GM18870 (cell line): ENCODE measurements around the gene JAM3.

ENCODE experiments used
- ATAC-seq: cut with Tn5 transposase; IDR thresholded peaks from one replicate; pipeline ENCODE4 v1.9.1; 2021; ENCODE audit warnings: moderate library complexity; ENCODE audit not compliant: unreplicated experiment

The JAM3 gene

GRCh38 chr11:134038897-134039470 lies 29.9 kb upstream of the JAM3 start:
- ATAC-seq: no peak

- ATAC-seq: no peak
Measured at GRCh38 chr11:134039726-134040385, 29.0 kb upstream of the JAM3 start.

- ATAC-seq: no peak
Measured at GRCh38 chr11:134040386-134041302, 28.2 kb upstream of the JAM3 start.

GRCh38 chr11:134041349-134041748 lies 27.5 kb upstream of the JAM3 start:
- ATAC-seq: no peak

GRCh38 chr11:134041791-134042696 lies 26.8 kb upstream of the JAM3 start:
- ATAC-seq: no peak

- no peak for ATAC-seq
Measured at GRCh38 chr11:134043821-134044420, 25.0 kb upstream of the JAM3 start.

- no peak for ATAC-seq
Measured at GRCh38 chr11:134044514-134045284, 24.2 kb upstream of the JAM3 start.

- ATAC-seq: no peak
Measured at GRCh38 chr11:134045799-134046635, 22.9 kb upstream of the JAM3 start.

- no peak for ATAC-seq
Measured at GRCh38 chr11:134046681-134047449, 22.0 kb upstream of the JAM3 start.

GRCh38 chr11:134047586-134047999 lies 21.3 kb upstream of the JAM3 start:
- no peak for ATAC-seq

GRCh38 chr11:134048028-134048427 lies 20.8 kb upstream of the JAM3 start:
- no peak for ATAC-seq

GRCh38 chr11:134049303-134049702 lies 19.6 kb upstream of the JAM3 start:
- ATAC-seq: no peak

- ATAC-seq: peak; percentile 73
Measured at GRCh38 chr11:134050541-134051383, 18.1 kb upstream of the JAM3 start.

- no peak for ATAC-seq
Measured at GRCh38 chr11:134052395-134052987, 16.4 kb upstream of the JAM3 start.

GRCh38 chr11:134052988-134053945 lies 15.6 kb upstream of the JAM3 start:
- ATAC-seq: no peak

GRCh38 chr11:134055029-134055428 lies 13.8 kb upstream of the JAM3 start:
- no peak for ATAC-seq
